Stimulated activated CD8-positive, alpha-beta memory T cell treated with anti-CD3 and anti-CD28 coated beads, Interleukin-7, amount 100 ng/mL, for 4 hours (primary cell): Measurements from ENCODE around the gene PTPRG.
"Not testable (repeated sequence)": the region's sequence is repeated elsewhere in the genome, so short reads cannot be mapped to it uniquely, and the experiment has no call there.

Experiments used
- DNase-seq, 2 donors: peaks; one replicate each; pipeline ENCODE4 v3.0.0-alpha.2; 2020; ENCODE audit warnings: low read depth in 2 of 2

PTPRG gene

GRCh38 chr3:62003835-62004234 is 442.5 kb downstream of the PTPRG start:
- no peak for DNase-seq

- no peak for DNase-seq
Observed at GRCh38 chr3:62007036-62007435, 445.7 kb downstream of the PTPRG start.

- DNase-seq, result no peak
Observed at GRCh38 chr3:62010989-62011388, 449.6 kb downstream of the PTPRG start.

- no peak for DNase-seq
Observed at GRCh38 chr3:62011666-62012065, 450.3 kb downstream of the PTPRG start.

- no peak for DNase-seq
Observed at GRCh38 chr3:62013951-62014350, 452.6 kb downstream of the PTPRG start.

GRCh38 chr3:62015111-62015510 is 453.7 kb downstream of the PTPRG start:
- DNase-seq, result no peak

- DNase-seq, result no peak
Observed at GRCh38 chr3:62019906-62020305, 458.5 kb downstream of the PTPRG start.

GRCh38 chr3:62020706-62021105 is 459.3 kb downstream of the PTPRG start:
- DNase-seq, result no peak

GRCh38 chr3:62022312-62022711 is 460.9 kb downstream of the PTPRG start:
- no peak for DNase-seq

GRCh38 chr3:62024882-62025281 is 463.5 kb downstream of the PTPRG start:
- no peak for DNase-seq

GRCh38 chr3:62025913-62026312 is 464.5 kb downstream of the PTPRG start:
- no peak for DNase-seq

- no peak for DNase-seq
Observed at GRCh38 chr3:62027241-62027640, 465.9 kb downstream of the PTPRG start.

- no peak for DNase-seq
Observed at GRCh38 chr3:62027796-62028195, 466.4 kb downstream of the PTPRG start.

GRCh38 chr3:62028236-62028635 is 466.9 kb downstream of the PTPRG start:
- DNase-seq, result no peak

- no peak for DNase-seq
Observed at GRCh38 chr3:62032738-62033137, 471.4 kb downstream of the PTPRG start.

GRCh38 chr3:62035402-62036057 is 474.2 kb downstream of the PTPRG start:
- no peak for DNase-seq

GRCh38 chr3:62036726-62037125 is 475.4 kb downstream of the PTPRG start:
- no peak for DNase-seq

GRCh38 chr3:62038798-62039197 is 477.4 kb downstream of the PTPRG start:
- not testable (repeated sequence) for DNase-seq

- no peak for DNase-seq
Observed at GRCh38 chr3:62039586-62039985, 478.2 kb downstream of the PTPRG start.

GRCh38 chr3:62041681-62042080 is 480.3 kb downstream of the PTPRG start:
- DNase-seq, result no peak

- no peak for DNase-seq
Observed at GRCh38 chr3:62044874-62045411, 483.6 kb downstream of the PTPRG start.

GRCh38 chr3:62046326-62046725 is 485.0 kb downstream of the PTPRG start:
- DNase-seq, result no peak

- DNase-seq, result no peak
Observed at GRCh38 chr3:62048577-62048976, 487.2 kb downstream of the PTPRG start.

GRCh38 chr3:62049033-62049432 is 487.7 kb downstream of the PTPRG start:
- no peak for DNase-seq
